ENCODE results near the gene BMPR1B.
"Not testable (repeated sequence)": the region's sequence is repeated elsewhere in the genome, so short reads cannot be mapped to it uniquely, and the experiment has no call there.

BMPR1B gene

GRCh38 chr4:94841166-94841863, 83.6 kb downstream of the BMPR1B start:
- H3K27me3 ChIP-seq (ENCODE audit: control insufficient read depth, insufficient read depth, low read length); H3K27ac ChIP-seq (ENCODE audit: low read length); H3K4me1 ChIP-seq (ENCODE audit: control insufficient read depth, low read depth, low read length); H3K36me3 ChIP-seq (ENCODE audit: control insufficient read depth, low read depth, low read length); H3K9me3 ChIP-seq (ENCODE audit: control insufficient read depth, low read depth, low read length); H3K9ac ChIP-seq (ENCODE audit: low read length); H3K4me3 ChIP-seq (ENCODE audit: low read length): not testable (repeated sequence)

- Histone ChIP-seq H3K27ac (ENCODE audit: low read length) (no peak overlapping the region), H3K4me1 (ENCODE audit: control insufficient read depth, low read depth, low read length) (no peaks in the 10 kb centered on the region), H3K9ac (ENCODE audit: low read length) (no peak overlapping the region), H3K4me3 (ENCODE audit: low read length) (no peak overlapping the region), H3K27me3 (ENCODE audit: control insufficient read depth, insufficient read depth, low read length) (no peaks in the 10 kb centered on the region), H3K36me3 (ENCODE audit: control insufficient read depth, low read depth, low read length) (no peaks in the 10 kb centered on the region), H3K9me3 (ENCODE audit: control insufficient read depth, low read depth, low read length) (no peaks in the 10 kb centered on the region)
These were observed 84.1 kb downstream of the BMPR1B start for GRCh38 chr4:94841864-94842221.

- Histone ChIP-seq H3K4me3 (ENCODE audit: low read length) (no peak overlapping the region), H3K36me3 (ENCODE audit: control insufficient read depth, low read depth, low read length) (no peaks in the 10 kb centered on the region), H3K9ac (ENCODE audit: low read length) (no peak overlapping the region), H3K27me3 (ENCODE audit: control insufficient read depth, insufficient read depth, low read length) (no peaks in the 10 kb centered on the region), H3K27ac (ENCODE audit: low read length) (no peak overlapping the region), H3K9me3 (ENCODE audit: control insufficient read depth, low read depth, low read length) (no peaks in the 10 kb centered on the region), H3K4me1 (ENCODE audit: control insufficient read depth, low read depth, low read length) (no peaks in the 10 kb centered on the region)
These were observed 85.5 kb downstream of the BMPR1B start for GRCh38 chr4:94843216-94843615.

GRCh38 chr4:94848326-94848725, 90.6 kb downstream of the BMPR1B start:
- Histone ChIP-seq H3K9me3 (ENCODE audit: control insufficient read depth, low read depth, low read length) (no peaks in the 10 kb centered on the region), H3K27me3 (ENCODE audit: control insufficient read depth, insufficient read depth, low read length) (no peaks in the 10 kb centered on the region), H3K36me3 (ENCODE audit: control insufficient read depth, low read depth, low read length) (no peaks in the 10 kb centered on the region), H3K27ac (ENCODE audit: low read length) (no peak overlapping the region), H3K4me1 (ENCODE audit: control insufficient read depth, low read depth, low read length) (no peaks in the 10 kb centered on the region), H3K9ac (ENCODE audit: low read length) (no peak overlapping the region), H3K4me3 (ENCODE audit: low read length) (no peak overlapping the region)

- H3K4me1 ChIP-seq (ENCODE audit: control insufficient read depth, low read depth, low read length): no peaks in the 10 kb centered on the region
- no peaks in the 10 kb centered on the region for H3K9me3 ChIP-seq (ENCODE audit: control insufficient read depth, low read depth, low read length)
- H3K9ac ChIP-seq (ENCODE audit: low read length): no peak overlapping the region
- H3K36me3 ChIP-seq (ENCODE audit: control insufficient read depth, low read depth, low read length): no peaks in the 10 kb centered on the region
- no peak overlapping the region for H3K27ac ChIP-seq (ENCODE audit: low read length)
- H3K4me3 ChIP-seq (ENCODE audit: low read length): no peak overlapping the region
- H3K27me3 ChIP-seq (ENCODE audit: control insufficient read depth, insufficient read depth, low read length): no peaks in the 10 kb centered on the region
These were observed 92.1 kb downstream of the BMPR1B start for GRCh38 chr4:94849901-94850300.

DNA sequence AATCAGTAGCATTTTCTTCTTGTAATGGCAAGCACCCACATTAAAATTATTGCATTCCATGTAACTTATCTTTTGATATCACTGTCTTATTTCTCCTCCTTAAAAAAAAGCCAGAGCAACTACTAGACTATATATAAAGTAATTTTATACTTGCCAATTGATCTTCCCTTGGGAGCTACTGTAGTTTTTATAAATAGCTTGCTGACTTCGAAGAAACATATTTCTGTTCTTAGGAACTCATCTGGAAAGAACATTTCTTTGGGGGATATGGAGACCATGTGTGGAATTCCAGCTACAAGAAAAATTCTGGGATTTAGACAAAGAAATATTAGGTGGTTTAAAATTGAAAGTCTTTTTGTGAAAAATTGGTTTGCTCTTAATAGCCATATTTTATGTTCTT, 94.9 kb downstream of the BMPR1B start:
- Histone ChIP-seq H3K9me3 (ENCODE audit: control insufficient read depth, low read depth, low read length) (no peaks in the 10 kb centered on the region), H3K4me1 (ENCODE audit: control insufficient read depth, low read depth, low read length) (peaks cover 5% of the 10 kb centered on the region), H3K36me3 (ENCODE audit: control insufficient read depth, low read depth, low read length) (no peaks in the 10 kb centered on the region), H3K9ac (ENCODE audit: low read length) (no peak overlapping the region), H3K27ac (ENCODE audit: low read length) (no peak overlapping the region), H3K4me3 (ENCODE audit: low read length) (no peak overlapping the region), H3K27me3 (ENCODE audit: control insufficient read depth, insufficient read depth, low read length) (no peaks in the 10 kb centered on the region)

DNA sequence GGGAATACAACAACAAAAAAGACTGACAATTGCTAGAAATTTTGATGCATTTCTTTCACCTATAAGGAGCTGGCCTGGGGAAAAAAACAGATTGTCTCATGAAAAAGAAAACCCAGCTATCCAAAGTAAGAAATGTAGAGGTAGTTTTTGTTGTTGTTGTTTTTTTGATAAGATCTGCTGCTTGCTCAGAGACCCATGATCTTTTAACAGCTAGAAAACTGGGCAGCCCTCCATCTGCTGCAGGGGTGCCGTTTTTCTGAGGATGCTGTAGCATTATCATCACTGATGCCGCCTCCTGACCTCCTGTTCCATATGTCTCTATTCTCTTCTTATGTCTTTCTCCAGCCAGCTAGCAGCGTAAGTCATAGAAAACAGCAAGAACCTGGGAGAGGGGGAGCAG, 98.3 kb downstream of the BMPR1B start:
- H3K4me1 ChIP-seq (ENCODE audit: control insufficient read depth, low read depth, low read length): peaks cover 5% of the 10 kb centered on the region
- no peak overlapping the region for H3K4me3 ChIP-seq (ENCODE audit: low read length)
- H3K27me3 ChIP-seq (ENCODE audit: control insufficient read depth, insufficient read depth, low read length): no peaks in the 10 kb centered on the region
- no peak overlapping the region for H3K9ac ChIP-seq (ENCODE audit: low read length)
- no peaks in the 10 kb centered on the region for H3K9me3 ChIP-seq (ENCODE audit: control insufficient read depth, low read depth, low read length)
- no peak overlapping the region for H3K27ac ChIP-seq (ENCODE audit: low read length)
- no peaks in the 10 kb centered on the region for H3K36me3 ChIP-seq (ENCODE audit: control insufficient read depth, low read depth, low read length)

DNA sequence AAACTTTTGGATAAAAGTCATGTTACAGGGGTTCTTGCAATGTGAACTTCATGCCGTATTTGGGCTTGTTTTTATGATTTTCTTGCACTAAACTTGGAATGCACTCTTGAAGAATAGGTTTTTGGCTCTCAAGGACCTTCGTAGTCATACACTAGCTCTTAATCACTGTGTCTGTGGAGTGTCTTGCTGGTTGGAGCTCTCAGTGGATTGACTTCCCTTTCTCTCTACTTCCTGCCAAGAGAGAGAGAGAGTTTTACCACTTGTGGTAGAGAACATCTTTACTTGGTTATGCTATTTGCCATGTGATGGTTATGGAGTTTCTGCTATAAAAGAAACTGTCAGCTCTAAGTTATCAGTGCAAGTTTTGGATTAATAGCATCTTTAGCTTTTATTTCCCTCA, 112.4 kb downstream of the BMPR1B start:
- Histone ChIP-seq H3K36me3 (ENCODE audit: control insufficient read depth, low read depth, low read length) (no peaks in the 10 kb centered on the region), H3K27me3 (ENCODE audit: control insufficient read depth, insufficient read depth, low read length) (no peaks in the 10 kb centered on the region), H3K9me3 (ENCODE audit: control insufficient read depth, low read depth, low read length) (no peaks in the 10 kb centered on the region), H3K4me3 (ENCODE audit: low read length) (no peak overlapping the region), H3K9ac (ENCODE audit: low read length) (no peak overlapping the region), H3K27ac (ENCODE audit: low read length) (no peak overlapping the region), H3K4me1 (ENCODE audit: control insufficient read depth, low read depth, low read length) (no peaks in the 10 kb centered on the region)

DNA sequence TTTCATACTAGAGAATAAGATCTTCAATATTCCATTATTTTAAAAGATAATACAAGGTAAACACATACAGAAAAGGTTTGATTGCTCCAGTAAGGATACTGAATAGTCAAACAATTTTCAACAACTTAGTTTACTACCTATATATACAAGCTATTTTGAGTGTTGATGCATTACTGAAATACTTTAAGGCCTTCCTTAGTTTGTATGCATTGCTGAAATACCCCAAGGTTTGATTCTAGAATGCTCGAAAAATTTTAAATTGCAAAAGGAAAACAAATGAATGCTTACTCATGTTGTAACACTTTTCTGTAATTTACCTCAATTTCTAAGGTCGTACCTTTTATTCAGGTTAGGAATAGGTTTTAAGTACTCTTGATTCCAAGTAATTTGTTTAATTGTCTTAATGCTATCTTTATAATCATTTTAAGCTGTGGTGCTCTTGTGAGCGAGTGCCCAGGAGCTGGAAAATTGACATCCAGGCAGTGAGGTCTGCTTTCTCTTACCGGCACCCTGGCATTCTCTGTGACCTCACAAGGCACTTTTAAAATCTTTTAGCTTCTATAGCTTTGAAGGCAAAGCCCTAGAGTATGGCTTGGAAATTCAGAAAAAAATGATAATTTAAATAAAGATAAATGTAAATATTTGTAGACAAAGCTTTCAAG, 114.0 kb downstream of the BMPR1B start:
- no peaks in the 10 kb centered on the region for H3K9me3 ChIP-seq (ENCODE audit: control insufficient read depth, low read depth, low read length)
- no peak overlapping the region for H3K27ac ChIP-seq (ENCODE audit: low read length)
- H3K9ac ChIP-seq (ENCODE audit: low read length): no peak overlapping the region
- no peaks in the 10 kb centered on the region for H3K27me3 ChIP-seq (ENCODE audit: control insufficient read depth, insufficient read depth, low read length)
- no peaks in the 10 kb centered on the region for H3K36me3 ChIP-seq (ENCODE audit: control insufficient read depth, low read depth, low read length)
- no peak overlapping the region for H3K4me3 ChIP-seq (ENCODE audit: low read length)
- H3K4me1 ChIP-seq (ENCODE audit: control insufficient read depth, low read depth, low read length): no peaks in the 10 kb centered on the region

GRCh38 chr4:94877973-94878372, 120.2 kb downstream of the BMPR1B start:
- H3K27me3 ChIP-seq (ENCODE audit: control insufficient read depth, insufficient read depth, low read length): no peaks in the 10 kb centered on the region
- no peaks in the 10 kb centered on the region for H3K36me3 ChIP-seq (ENCODE audit: control insufficient read depth, low read depth, low read length)
- H3K9ac ChIP-seq (ENCODE audit: low read length): no peak overlapping the region
- no peaks in the 10 kb centered on the region for H3K4me1 ChIP-seq (ENCODE audit: control insufficient read depth, low read depth, low read length)
- H3K27ac ChIP-seq (ENCODE audit: low read length): no peak overlapping the region
- H3K9me3 ChIP-seq (ENCODE audit: control insufficient read depth, low read depth, low read length): no peaks in the 10 kb centered on the region
- H3K4me3 ChIP-seq (ENCODE audit: low read length): no peak overlapping the region

- no peaks in the 10 kb centered on the region for H3K36me3 ChIP-seq (ENCODE audit: control insufficient read depth, low read depth, low read length)
These were observed 123.2 kb downstream of the BMPR1B start for GRCh38 chr4:94880956-94881355.

GRCh38 chr4:94882756-94883155, 125.0 kb downstream of the BMPR1B start:
- H3K4me3 ChIP-seq (ENCODE audit: low read length): no peak overlapping the region
- H3K4me1 ChIP-seq (ENCODE audit: control insufficient read depth, low read depth, low read length): no peaks in the 10 kb centered on the region

More at GRCh38 chr4:94880956-94881355, 123.2 kb downstream of the BMPR1B start:
- Histone ChIP-seq H3K27me3 (ENCODE audit: control insufficient read depth, insufficient read depth, low read length) (no peaks in the 10 kb centered on the region), H3K9ac (ENCODE audit: low read length) (no peak overlapping the region), H3K4me1 (ENCODE audit: control insufficient read depth, low read depth, low read length) (no peaks in the 10 kb centered on the region), H3K4me3 (ENCODE audit: low read length) (no peak overlapping the region), H3K9me3 (ENCODE audit: control insufficient read depth, low read depth, low read length) (no peaks in the 10 kb centered on the region), H3K27ac (ENCODE audit: low read length) (no peak overlapping the region)

More at GRCh38 chr4:94882756-94883155, 125.0 kb downstream of the BMPR1B start:
- no peak overlapping the region for H3K9ac ChIP-seq (ENCODE audit: low read length)
- H3K36me3 ChIP-seq (ENCODE audit: control insufficient read depth, low read depth, low read length): no peaks in the 10 kb centered on the region
- no peaks in the 10 kb centered on the region for H3K9me3 ChIP-seq (ENCODE audit: control insufficient read depth, low read depth, low read length)
- H3K27ac ChIP-seq (ENCODE audit: low read length): no peak overlapping the region
- H3K27me3 ChIP-seq (ENCODE audit: control insufficient read depth, insufficient read depth, low read length): no peaks in the 10 kb centered on the region

Measured in iPS-18a (cell line).